C4-2B (cell line): ENCODE results near the gene ZFP64.

Experiments
- H3K27ac ChIP-seq: fragments of 450-650 bp; 2 replicates; pipeline ENCODE4 v1.5.1; 2017
- ZFX ChIP-seq: fragments of 450-650 bp; IDR thresholded peaks from 2 replicates; pipeline ENCODE4 v1.6.1; 2017
- TF ChIP-seq, protein P1 (sequence below): fragments of 450-650 bp; conservative IDR thresholded peaks from 2 replicates; pipeline ENCODE4 v1.5.1; 2017; ENCODE audit warnings: mild to moderate bottlenecking

ZFP64 gene

GRCh38 chr20:52191132-52191915 lies at the start of gene ZFP64:
ZFP64 (minus strand) TSS chr20:52191779; CDS start chr20:52191636, 143 bp downstream.
- H3K27ac ChIP-seq = peak within 1 kb of the TSS; percentile 92
- TF ChIP-seq, protein P1, sequence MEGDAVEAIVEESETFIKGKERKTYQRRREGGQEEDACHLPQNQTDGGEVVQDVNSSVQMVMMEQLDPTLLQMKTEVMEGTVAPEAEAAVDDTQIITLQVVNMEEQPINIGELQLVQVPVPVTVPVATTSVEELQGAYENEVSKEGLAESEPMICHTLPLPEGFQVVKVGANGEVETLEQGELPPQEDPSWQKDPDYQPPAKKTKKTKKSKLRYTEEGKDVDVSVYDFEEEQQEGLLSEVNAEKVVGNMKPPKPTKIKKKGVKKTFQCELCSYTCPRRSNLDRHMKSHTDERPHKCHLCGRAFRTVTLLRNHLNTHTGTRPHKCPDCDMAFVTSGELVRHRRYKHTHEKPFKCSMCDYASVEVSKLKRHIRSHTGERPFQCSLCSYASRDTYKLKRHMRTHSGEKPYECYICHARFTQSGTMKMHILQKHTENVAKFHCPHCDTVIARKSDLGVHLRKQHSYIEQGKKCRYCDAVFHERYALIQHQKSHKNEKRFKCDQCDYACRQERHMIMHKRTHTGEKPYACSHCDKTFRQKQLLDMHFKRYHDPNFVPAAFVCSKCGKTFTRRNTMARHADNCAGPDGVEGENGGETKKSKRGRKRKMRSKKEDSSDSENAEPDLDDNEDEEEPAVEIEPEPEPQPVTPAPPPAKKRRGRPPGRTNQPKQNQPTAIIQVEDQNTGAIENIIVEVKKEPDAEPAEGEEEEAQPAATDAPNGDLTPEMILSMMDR = peak; percentile 88
- TF ChIP-seq ZFX = peak; percentile 97

DNA sequence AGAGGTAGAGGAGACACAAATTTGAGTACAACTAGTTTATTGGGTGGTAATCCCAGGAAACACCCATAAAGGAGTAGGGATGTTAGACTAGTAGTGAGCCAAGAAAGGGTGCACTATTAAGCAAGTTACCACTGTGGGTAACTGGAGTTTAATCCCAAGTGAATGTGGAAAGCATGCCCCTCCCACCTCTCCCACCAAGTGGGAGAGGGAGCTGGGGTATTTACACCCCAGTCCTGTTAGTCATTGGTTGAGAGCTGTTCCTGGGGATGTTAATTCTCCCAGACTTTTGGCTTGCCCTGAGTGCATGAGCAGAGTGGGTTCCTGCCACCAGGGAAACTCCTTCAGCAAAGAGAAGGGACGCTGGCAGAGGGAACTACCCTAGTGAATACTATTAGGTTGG lies 49.2 kb upstream of the ZFP64 start:
- H3K27ac ChIP-seq = no peak overlapping the region
- TF ChIP-seq, protein P1 = no peak
- no peak for TF ChIP-seq ZFX

DNA sequence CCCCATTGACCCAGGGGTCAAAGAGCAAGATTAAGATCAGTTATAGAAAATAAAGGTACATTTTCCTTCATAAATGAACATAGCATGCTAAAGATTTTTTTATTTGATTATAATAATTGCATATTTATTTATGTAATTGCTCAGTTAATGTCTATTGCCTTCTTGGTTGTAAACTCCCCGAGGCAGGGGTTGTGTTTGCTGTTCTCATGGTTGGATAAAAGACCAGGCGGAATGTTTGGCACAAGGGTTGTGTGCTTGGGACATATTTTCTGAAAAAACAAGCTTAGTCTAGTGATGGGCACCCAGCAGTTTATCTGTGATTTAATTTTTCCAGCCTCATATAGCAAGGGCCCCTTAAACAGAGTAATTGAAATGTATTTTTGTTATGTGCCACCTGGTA lies 47.5 kb upstream of the ZFP64 start:
- TF ChIP-seq, protein P1 = no peak
- TF ChIP-seq ZFX = no peak

GRCh38 chr20:52236292-52236691 lies 44.7 kb upstream of the ZFP64 start:
- no peak for TF ChIP-seq ZFX
- TF ChIP-seq, protein P1 = no peak

More for the DNA sequence above, 47.5 kb upstream of the ZFP64 start:
- H3K27ac ChIP-seq = no peak overlapping the region

GRCh38 chr20:52235129-52235528 lies 43.5 kb upstream of the ZFP64 start:
- no peak overlapping the region for H3K27ac ChIP-seq
- TF ChIP-seq, protein P1 = no peak
- TF ChIP-seq ZFX = no peak

More at GRCh38 chr20:52236292-52236691, 44.7 kb upstream of the ZFP64 start:
- no peak overlapping the region for H3K27ac ChIP-seq

DNA sequence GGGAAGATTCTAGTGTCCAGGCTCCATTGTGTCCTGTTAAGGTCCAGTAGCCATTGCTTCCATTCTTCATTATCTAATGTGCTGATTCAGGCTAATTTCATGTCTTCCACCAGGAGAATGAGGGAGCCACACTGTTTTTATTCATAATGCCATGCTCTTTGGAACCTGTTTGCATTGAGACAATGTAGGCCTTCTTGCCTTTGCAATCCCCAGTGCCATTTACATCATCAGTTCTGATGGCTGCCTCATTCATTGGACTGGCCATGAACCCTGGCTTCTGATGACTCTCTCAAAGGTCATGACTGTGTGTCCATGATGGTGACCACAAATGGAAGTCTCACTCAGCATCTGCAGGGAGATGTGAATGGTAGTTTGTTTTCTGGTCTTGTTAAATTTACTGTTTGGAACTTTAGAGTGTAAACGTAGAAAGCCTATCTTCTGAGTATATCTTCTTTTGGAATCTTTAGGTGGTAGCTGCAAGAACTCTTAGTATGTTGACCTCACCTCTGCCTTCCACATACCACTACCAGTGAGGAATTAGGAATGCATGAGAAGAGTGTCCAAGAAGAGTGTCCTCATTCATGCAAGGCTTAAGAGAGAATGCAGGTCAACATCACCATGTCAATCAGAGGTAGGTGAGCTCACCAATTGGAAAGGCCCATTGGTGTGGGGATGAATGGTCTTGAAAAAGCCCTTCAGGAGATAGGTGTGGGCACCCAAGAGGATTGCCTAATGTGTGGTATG lies 42.9 kb upstream of the ZFP64 start:
- TF ChIP-seq ZFX = no peak
- TF ChIP-seq, protein P1 = no peak
- H3K27ac ChIP-seq = no peak overlapping the region

- no peak for TF ChIP-seq ZFX
- TF ChIP-seq, protein P1 = no peak
- H3K27ac ChIP-seq = no peak overlapping the region
Measured at GRCh38 chr20:52231230-52231746, 39.7 kb upstream of the ZFP64 start.
